Type B pancreatic cell (in vitro differentiated cells): ENCODE measurements around the gene OR14I1. TPM values are rescaled to one million over a fixed set of nuclear protein-coding genes. Genes with fewer than 3 reads are reported as not detected.

Experiments
- DNase-seq: peaks from one replicate; pipeline ENCODE4 v3.0.0; 2021; ENCODE audit warnings: mixed read lengths; ENCODE audit not compliant: unreplicated experiment; ENCODE audit errors: extremely low spot score
- H3K27ac Mint-ChIP-seq: 2 replicates; pipeline ENCODE4 v1.8.0; 2021; ENCODE audit warnings: mild to moderate bottlenecking, mixed read lengths
- H3K27me3 Mint-ChIP-seq: 2 replicates; pipeline ENCODE4 v1.8.0; 2021; ENCODE audit warnings: mixed read lengths
- H3K36me3 Mint-ChIP-seq: 2 replicates; pipeline ENCODE4 v1.8.0; 2021; ENCODE audit warnings: mixed read lengths
- H3K4me1 Mint-ChIP-seq: one replicate; pipeline ENCODE4 v1.8.0; 2021; ENCODE audit warnings: mixed read lengths; ENCODE audit not compliant: unreplicated experiment
- H3K4me3 Mint-ChIP-seq: 2 replicates; pipeline ENCODE4 v1.8.0; 2021; ENCODE audit warnings: mild to moderate bottlenecking, mixed read lengths
- H3K9me3 Mint-ChIP-seq: 2 replicates; pipeline ENCODE4 v1.8.0; 2021; ENCODE audit warnings: mixed read lengths
- CTCF ChIP-seq: fragments of 200-600 bp; sonication (generic); conservative IDR thresholded peaks from 2 replicates; pipeline ENCODE4 v1.5.0; 2021; ENCODE audit warnings: antibody characterized with exemption, mild to moderate bottlenecking
- total RNA-seq: library from RNA; stranded (reverse); gene quantifications from 2 replicates; pipeline ENCODE4 v1.2.1, GENCODE V29; 2021; ENCODE audit warnings: low replicate concordance

The OR14I1 gene
- total RNA-seq, 1 donor from 2014 or later, result not detected

- Mint-ChIP-seq H3K36me3 (no peaks in the 10 kb centered on the region), H3K9me3 (peaks cover 8% of the 10 kb centered on the region), H3K4me3 (no peak overlapping the region), H3K4me1 (no peaks in the 10 kb centered on the region), H3K27ac (no peak overlapping the region), H3K27me3 (no peaks in the 10 kb centered on the region)
- TF ChIP-seq CTCF, result no peak
- no peak for DNase-seq
Observed at GRCh38 chr1:248714248-248714647, 11.7 kb upstream of the OR14I1 start.

DNA sequence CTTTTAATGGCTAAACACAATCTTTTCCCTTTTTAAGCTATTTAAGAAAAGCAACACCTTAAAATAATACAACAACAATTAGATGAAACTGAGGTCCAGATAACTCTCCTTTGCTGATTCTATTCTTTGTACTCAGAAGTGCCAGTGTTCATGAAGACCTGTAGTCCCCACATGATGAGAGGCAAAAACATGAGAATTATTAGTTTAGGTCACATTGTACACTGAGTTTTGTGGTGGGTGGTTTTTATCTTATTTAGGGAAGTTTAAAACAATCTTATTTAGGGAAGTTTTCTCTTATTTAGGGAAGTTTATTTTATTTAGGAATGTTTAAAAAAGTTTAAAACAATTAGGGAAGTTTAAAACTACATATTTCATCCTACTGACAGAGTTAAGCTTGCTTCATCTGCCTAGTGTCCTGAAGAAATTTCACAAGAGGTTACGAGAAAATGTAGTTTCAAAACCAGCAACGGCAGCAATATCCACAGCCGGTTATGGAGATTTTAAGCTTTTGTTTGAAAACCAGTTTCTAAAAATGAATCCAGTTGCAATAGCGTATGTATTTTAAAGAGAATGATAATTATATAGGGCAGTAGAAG lies 7.8 kb upstream of the OR14I1 start:
- Mint-ChIP-seq H3K36me3 (no peaks in the 10 kb centered on the region), H3K4me1 (no peaks in the 10 kb centered on the region), H3K27me3 (no peaks in the 10 kb centered on the region), H3K9me3 (peaks cover 11% of the 10 kb centered on the region), H3K27ac (no peak overlapping the region), H3K4me3 (no peak overlapping the region)
- no peak for TF ChIP-seq CTCF
- DNase-seq, result no peak

DNA sequence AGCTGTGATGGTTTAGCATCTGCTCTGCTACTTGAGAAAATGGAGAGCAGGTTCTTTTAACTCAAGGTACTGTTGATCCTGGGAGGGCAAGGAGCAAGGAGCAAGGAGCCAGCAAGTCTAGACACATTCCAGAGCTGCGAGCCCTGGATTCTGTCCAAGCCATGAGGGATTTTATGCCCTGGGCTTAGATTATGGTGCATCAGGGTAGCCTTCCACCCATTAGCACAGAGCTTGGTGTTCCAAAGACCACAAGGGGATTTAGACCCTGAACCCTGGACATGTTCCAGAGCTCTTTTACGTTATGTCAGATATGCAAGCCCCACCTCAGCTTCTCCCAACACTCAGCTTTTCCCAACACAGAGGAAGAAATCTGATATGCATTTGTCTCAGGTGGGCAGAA lies 2.0 kb upstream of the OR14I1 start:
- no peak overlapping the region for H3K27ac Mint-ChIP-seq
- H3K4me1 Mint-ChIP-seq, result no peaks in the 10 kb centered on the region
- H3K36me3 Mint-ChIP-seq, result no peaks in the 10 kb centered on the region
- TF ChIP-seq CTCF, result no peak
- no peak for DNase-seq
- peaks cover 7% of the 10 kb centered on the region for H3K9me3 Mint-ChIP-seq
- H3K4me3 Mint-ChIP-seq, result no peak overlapping the region
- no peaks in the 10 kb centered on the region for H3K27me3 Mint-ChIP-seq

- Mint-ChIP-seq H3K4me3 (no peak overlapping the region), H3K27ac (no peak overlapping the region), H3K4me1 (no peaks in the 10 kb centered on the region), H3K36me3 (no peaks in the 10 kb centered on the region), H3K9me3 (peaks cover 7% of the 10 kb centered on the region), H3K27me3 (no peaks in the 10 kb centered on the region)
- no peak for DNase-seq
- no peak for TF ChIP-seq CTCF
Observed at GRCh38 chr1:248703674-248704073, 1.1 kb upstream of the OR14I1 start.

DNA sequence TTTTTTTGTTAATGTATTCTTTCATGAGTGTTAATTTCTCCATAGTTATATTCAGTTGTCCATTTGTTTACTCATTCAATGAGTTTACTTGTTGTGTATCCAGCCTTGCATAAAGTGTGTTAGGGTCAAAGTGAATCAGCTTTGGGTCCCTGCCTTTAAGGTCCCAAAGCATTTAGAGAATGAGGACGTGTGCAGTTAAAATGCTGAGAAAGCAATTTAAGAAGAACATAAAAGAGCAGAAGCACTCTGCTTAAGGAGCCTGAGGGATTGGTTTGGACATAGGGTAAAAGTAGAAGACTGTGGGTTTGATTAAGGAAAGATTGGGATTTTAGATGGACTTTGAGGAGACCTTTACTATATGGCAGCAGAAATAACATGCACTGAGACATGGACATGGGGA lies 3.5 kb downstream of the OR14I1 start:
- H3K4me3 Mint-ChIP-seq, result no peak overlapping the region
- no peak for DNase-seq
- no peaks in the 10 kb centered on the region for H3K27me3 Mint-ChIP-seq
- no peak for TF ChIP-seq CTCF
- H3K9me3 Mint-ChIP-seq, result peaks cover 4% of the 10 kb centered on the region
- no peaks in the 10 kb centered on the region for H3K36me3 Mint-ChIP-seq
- no peak overlapping the region for H3K27ac Mint-ChIP-seq
- H3K4me1 Mint-ChIP-seq, result no peaks in the 10 kb centered on the region

- no peak for DNase-seq
- H3K9me3 Mint-ChIP-seq, result peaks cover 9% of the 10 kb centered on the region
- no peaks in the 10 kb centered on the region for H3K27me3 Mint-ChIP-seq
Observed at GRCh38 chr1:248697907-248698306, 4.7 kb downstream of the OR14I1 start.

More at GRCh38 chr1:248697907-248698306, 4.7 kb downstream of the OR14I1 start:
- Mint-ChIP-seq H3K4me3 (no peak overlapping the region), H3K36me3 (no peaks in the 10 kb centered on the region), H3K4me1 (no peaks in the 10 kb centered on the region), H3K27ac (no peak overlapping the region)
- no peak for TF ChIP-seq CTCF
